IMR-90 (cell line): ENCODE results near the gene ID1. TPM values are rescaled to one million over a fixed set of nuclear protein-coding genes. Genes with fewer than 3 reads are reported as not detected.
A peak's percentile ranks its signal among the peaks of the same experiment; 100 is the strongest.

Source experiments
- ATAC-seq: fragments of 200-7000 bp; cut with Tn5 transposase; 2 replicates; pipeline ENCODE4 v1.9.1; 2020; ENCODE audit warnings: low read depth, mild to moderate bottlenecking, moderate library complexity
- BruUV-seq: library from RNA; stranded (reverse); fragments of 400-500 nt; replicated peaks from 2 replicates; lab custom pipeline; 2021; lab: Mats Ljungman, UMichigan
- CTCF ChIA-PET: fragments of 300-600 bp; formaldehyde crosslinking; extraction: SDS; loops from one replicate; lab custom pipeline; 2021; ENCODE audit warnings: antibody characterized with exemption; lab: Yijun Ruan, JAX
- POLR2A ChIA-PET: fragments of 300-600 bp; sonication (Branson Sonifier 250); formaldehyde crosslinking; loops from one replicate; lab custom pipeline; 2022; ENCODE audit warnings: antibody characterized with exemption; ENCODE audit not compliant: unreplicated experiment; lab: Charles Lee
- DNase-seq: peaks from one replicate; pipeline ENCODE4 v3.0.0; 2013
- H2AFZ ChIP-seq: replicated peaks from 2 replicates; pipeline ENCODE3; 2013; ENCODE audit warnings: low read length, mild to moderate bottlenecking; ENCODE audit not compliant: poor library complexity
- H2AK5ac ChIP-seq: 2 replicates; pipeline ENCODE4 v1.6.1; 2013; ENCODE audit warnings: low read depth, low read length, inconsistent platforms
- H2AK9ac ChIP-seq: replicated peaks from 2 replicates; pipeline ENCODE3; 2013; ENCODE audit warnings: mild to moderate bottlenecking, low read depth, low read length, moderate library complexity; ENCODE audit not compliant: poor library complexity
- H2BK120ac ChIP-seq: 2 replicates; pipeline ENCODE4 v1.6.1; 2013; ENCODE audit warnings: low read depth, low read length, inconsistent platforms
- H2BK15ac ChIP-seq: 3 replicates; pipeline ENCODE4 v1.6.1; 2013; ENCODE audit warnings: low read depth, low read length, inconsistent platforms
- H2BK20ac ChIP-seq: 2 replicates; pipeline ENCODE4 v1.6.1; 2013; ENCODE audit warnings: low read depth, mild to moderate bottlenecking, inconsistent platforms, low read length, moderate library complexity
- H2BK5ac ChIP-seq: 2 replicates; pipeline ENCODE4 v1.6.1; 2013; ENCODE audit warnings: mild to moderate bottlenecking, low read depth, low read length, inconsistent platforms; ENCODE audit not compliant: poor library complexity, severe bottlenecking
- H3K14ac ChIP-seq: replicated peaks from 2 replicates; pipeline ENCODE4 v1.6.1; 2013; ENCODE audit warnings: low read depth, low read length, inconsistent platforms
- H3K18ac ChIP-seq: 2 replicates; pipeline ENCODE4 v1.6.1; 2013; ENCODE audit warnings: low read depth, low read length, control low read depth
- H3K23ac ChIP-seq: 2 replicates; pipeline ENCODE4 v1.6.1; 2013; ENCODE audit warnings: low read depth, low read length, inconsistent platforms
- H3K27ac ChIP-seq: 2 replicates; pipeline ENCODE4 v1.5.1; 2013; ENCODE audit warnings: mild to moderate bottlenecking, control low read depth, low read length; ENCODE audit not compliant: insufficient read depth
- H3K27me3 ChIP-seq: 2 replicates; pipeline ENCODE4 v1.6.1; 2013; ENCODE audit warnings: low read length; ENCODE audit not compliant: control insufficient read depth, insufficient read depth
- H3K36me3 ChIP-seq: 2 replicates; pipeline ENCODE4 v1.6.1; 2013; ENCODE audit warnings: low read length, mixed read lengths; ENCODE audit not compliant: control insufficient read depth, insufficient read depth
- H3K4ac ChIP-seq: 2 replicates; pipeline ENCODE4 v1.6.1; 2013; ENCODE audit warnings: low read depth, low read length, inconsistent platforms
- H3K4me1 ChIP-seq: 2 replicates; pipeline ENCODE4 v1.6.1; 2013; ENCODE audit warnings: low read length, mixed read lengths; ENCODE audit not compliant: control insufficient read depth, insufficient read depth
- H3K4me2 ChIP-seq: 2 replicates; pipeline ENCODE4 v1.6.1; 2013; ENCODE audit warnings: low read depth, mild to moderate bottlenecking, control low read depth, low read length, moderate library complexity
- H3K4me3 ChIP-seq: 2 replicates; pipeline ENCODE4 v1.5.1; 2013; ENCODE audit warnings: low read depth, mild to moderate bottlenecking, control low read depth, low read length, moderate library complexity; ENCODE audit not compliant: insufficient read depth
- H3K56ac ChIP-seq: 2 replicates; pipeline ENCODE4 v1.6.1; 2013; ENCODE audit warnings: low read length, inconsistent platforms; ENCODE audit not compliant: insufficient read depth; ENCODE audit errors: extremely low read depth
- H3K79me1 ChIP-seq, 2 experiments: 2 replicates each; pipeline ENCODE4 v1.6.1; 2013; ENCODE audit warnings: low read length in 2 of 2, inconsistent platforms in 1 of 2, low read depth in 1 of 2
- H3K9ac ChIP-seq: 2 replicates; pipeline ENCODE4 v1.6.1; 2013; ENCODE audit warnings: low read depth, low read length, control low read depth
- H3K9me1 ChIP-seq: 2 replicates; pipeline ENCODE4 v1.6.1; 2013; ENCODE audit warnings: low read length, inconsistent platforms; ENCODE audit not compliant: insufficient read depth
- H3K9me3 ChIP-seq: 2 replicates; pipeline ENCODE4 v1.6.1; 2013; ENCODE audit warnings: low read length; ENCODE audit not compliant: control insufficient read depth, insufficient read depth
- H4K20me1 ChIP-seq: 2 replicates; pipeline ENCODE4 v1.6.1; 2013; ENCODE audit warnings: low read length, inconsistent platforms; ENCODE audit not compliant: insufficient read depth
- H4K5ac ChIP-seq: 2 replicates; pipeline ENCODE4 v1.6.1; 2013; ENCODE audit warnings: mild to moderate bottlenecking, low read depth, low read length, control low read depth
- H4K8ac ChIP-seq, 2 experiments: 2 replicates each; pipeline ENCODE4 v1.6.1; 2013; ENCODE audit warnings: low read depth in 2 of 2, low read length in 2 of 2, control low read depth in 1 of 2, inconsistent platforms in 1 of 2
- H4K91ac ChIP-seq: 2 replicates; pipeline ENCODE4 v1.6.1; 2013; ENCODE audit warnings: low read depth, low read length, inconsistent platforms; ENCODE audit not compliant: insufficient read depth
- BHLHE40 ChIP-seq: fragments of 150-350 bp; IDR thresholded peaks from 2 replicates; pipeline ENCODE4 v1.6.1; 2016; ENCODE audit warnings: mild to moderate bottlenecking, low read depth, low read length
- CEBPB ChIP-seq: IDR thresholded peaks from 2 replicates; pipeline ENCODE4 v1.6.1; 2012; ENCODE audit warnings: low read depth, low read length, improper control_type of control experiment
- CHD1 ChIP-seq: IDR thresholded peaks from 2 replicates; pipeline ENCODE4 v1.6.1; 2012; ENCODE audit warnings: low read depth, low read length, improper control_type of control experiment
- FOS ChIP-seq: fragments of 150-350 bp; IDR thresholded peaks from 2 replicates; pipeline ENCODE4 v1.6.1; 2016; ENCODE audit warnings: low read depth, low read length
- MAFK ChIP-seq: IDR thresholded peaks from 2 replicates; pipeline ENCODE4 v1.6.1; 2012; ENCODE audit warnings: low read depth, low read length, improper control_type of control experiment
- MAZ ChIP-seq: IDR thresholded peaks from 2 replicates; pipeline ENCODE4 v1.6.1; 2012; ENCODE audit warnings: low read depth, mild to moderate bottlenecking, low read length, improper control_type of control experiment, moderate library complexity, borderline replicate concordance
- MXI1 ChIP-seq: IDR thresholded peaks from 2 replicates; pipeline ENCODE4 v1.6.1; 2012; ENCODE audit warnings: low read depth, mild to moderate bottlenecking, low read length, moderate library complexity, borderline replicate concordance
- NFE2L2 ChIP-seq: fragments of 150-350 bp; IDR thresholded peaks from 2 replicates; pipeline ENCODE4 v1.6.1; 2016; ENCODE audit warnings: low read depth, mild to moderate bottlenecking, low read length
- POLR2A ChIP-seq: IDR thresholded peaks from 2 replicates; pipeline ENCODE4 v1.6.1; 2012; ENCODE audit warnings: mild to moderate bottlenecking, low read depth, low read length
- RAD21 ChIP-seq: IDR thresholded peaks from 2 replicates; pipeline ENCODE4 v1.6.1; 2012; ENCODE audit warnings: low read length, improper control_type of control experiment
- RCOR1 ChIP-seq: IDR thresholded peaks from 2 replicates; pipeline ENCODE4 v1.6.1; 2012; ENCODE audit warnings: mild to moderate bottlenecking, low read length, improper control_type of control experiment; ENCODE audit not compliant: insufficient replicate concordance
- RFX5 ChIP-seq: IDR thresholded peaks from 2 replicates; pipeline ENCODE4 v1.8.0; 2012; ENCODE audit warnings: low read depth, mild to moderate bottlenecking, low read length, moderate library complexity
- SMC3 ChIP-seq: fragments of 150-350 bp; IDR thresholded peaks from 2 replicates; pipeline ENCODE4 v1.6.1; 2016; ENCODE audit warnings: low read depth, mild to moderate bottlenecking, antibody characterized with exemption, low read length, moderate library complexity
- WGBS, 2 experiments: methylation state at CpG; one replicate each; pipeline versions ENCODE4 v1.1.5 to v1.1.7; 2013; ENCODE audit warnings: missing lambda C conversion rate in 2 of 2; ENCODE audit not compliant: insufficient read length in 1 of 2; ENCODE audit errors: extremely low coverage in 2 of 2; 5-methylcytosine and 5-hydroxymethylcytosine counted together
- dilution Hi-C: fragments of 300-500 bp; cut with HindIII; formaldehyde crosslinking; loops from one replicate; pipeline ENCODE4 v1.14.3; 2018; ENCODE audit warnings: low sequenced_read_pairs; ENCODE audit not compliant: unreplicated experiment
- in situ Hi-C: fragments of 300-500 bp; cut with MboI; formaldehyde crosslinking; loops from 3 replicates; pipeline ENCODE4 v1.14.3; 2019; ENCODE audit warnings: low sequenced_read_pairs, inconsistent platforms, mixed read lengths
- intact Hi-C: fragments of 100-400 bp; cut with micrococcal nuclease; formaldehyde crosslinking; loops from 2 replicates; pipeline ENCODE4 v1.10.0; 2022
- polyA plus RNA-seq, 3 experiments: library from polyadenylated mRNA; depleted of rRNA; stranded (reverse); fragments of >200 nt; gene quantifications; 2 replicates each; pipeline ENCODE4 v1.2.3, GENCODE V29; 2012; ENCODE audit warnings: low replicate concordance in 1 of 3
- total RNA-seq: library from RNA; depleted of rRNA; stranded (reverse); fragments of >200 nt; gene quantifications from 2 replicates; pipeline ENCODE4 v1.2.3, GENCODE V29; 2012
- TF ChIP-seq, protein P1 (sequence below): fragments of 150-350 bp; IDR thresholded peaks from 2 replicates; pipeline ENCODE4 v1.6.1; 2017; ENCODE audit warnings: mild to moderate bottlenecking, antibody characterized with exemption, low read length, low read depth
- TF ChIP-seq, protein P2 (sequence below): fragments of 150-350 bp; IDR thresholded peaks from 2 replicates; pipeline ENCODE4 v1.6.1; 2016; ENCODE audit warnings: low read depth, mild to moderate bottlenecking, low read length, moderate library complexity, borderline replicate concordance
- TF ChIP-seq, protein P3 (sequence below): conservative IDR thresholded peaks from 2 replicates; pipeline ENCODE4 v1.5.1; 2012; ENCODE audit warnings: mild to moderate bottlenecking, low read depth, low read length, improper control_type of control experiment

Gene ID1
- total and polyA plus RNA-seq, 2 of the 4 experiments (the other 2 are of a cell fraction) = 148 to 174 TPM

- Histone ChIP-seq H3K9me3 (no peaks in the 10 kb centered on the region), H3K56ac (peak overlapping the region; percentile 1; the same call in 1 of the 2 replicates), H3K27me3 (no peaks in the 10 kb centered on the region), H4K20me1 (no peaks in the 10 kb centered on the region), H2BK5ac (no peak overlapping the region), H2BK120ac (no peak overlapping the region), H4K91ac (no peak overlapping the region; the same call in 1 of the 2 replicates), H3K4me2 (no peak overlapping the region), H3K4me1 (peaks cover 8% of the 10 kb centered on the region), H3K27ac (no peak overlapping the region), H3K9ac (no peak overlapping the region), H3K18ac (no peak overlapping the region), H2AK5ac (peak overlapping the region; percentile 58; the same call in 1 of the 2 replicates), H3K4me3 (no peak overlapping the region), H3K79me1 (peaks cover 3 to 12% of the 10 kb centered on the region in 2 experiments; a peak in 3 of 4 replicates), H3K4ac (peak overlapping the region; percentile 4; the same call in 1 of the 2 replicates), H3K14ac (no peak overlapping the region), H2AK9ac (no peak overlapping the region), H2AFZ (no peak overlapping the region), H2BK15ac (no peak overlapping the region), H3K36me3 (no peaks in the 10 kb centered on the region), H4K5ac (no peak overlapping the region), H2BK20ac (no peak overlapping the region), H3K23ac (no peak overlapping the region), H4K8ac (no peak overlapping the region), H3K9me1 (peaks cover 8% of the 10 kb centered on the region; the same call in 1 of the 2 replicates)
- DNase-seq (no peak), ATAC-seq (no peak)
- CTCF ChIA-PET = interaction anchor here (1.1 kb wide), 1 partner anchor 36 kb away, joined by 3 read pairs; no protein-coding TSS in a partner anchor
- intact Hi-C loops (no loop called here), in situ Hi-C loops (no loop called here), dilution Hi-C loops (no loop called here)
- POLR2A ChIA-PET = interaction anchor here (0.6 kb wide), 1 partner anchor 177 kb away, joined by 3 read pairs; no protein-coding TSS in a partner anchor
- BruUV-seq = no TSS peak
- WGBS, 2 experiments = 96% methylated on average over 5 of the region's 9 CpGs; no CpG with 5 or more reads in 1 of the 2 experiments
- TF ChIP-seq BHLHE40 (no peak), NFE2L2 (no peak), MAFK (no peak), SMC3 (no peak), RFX5 (no peak), MXI1 (no peak), CHD1 (no peak), FOS (no peak), POLR2A (no peak), RAD21 (no peak), MAZ (no peak), CEBPB (no peak), RCOR1 (no peak)
- TF ChIP-seq, protein P1, sequence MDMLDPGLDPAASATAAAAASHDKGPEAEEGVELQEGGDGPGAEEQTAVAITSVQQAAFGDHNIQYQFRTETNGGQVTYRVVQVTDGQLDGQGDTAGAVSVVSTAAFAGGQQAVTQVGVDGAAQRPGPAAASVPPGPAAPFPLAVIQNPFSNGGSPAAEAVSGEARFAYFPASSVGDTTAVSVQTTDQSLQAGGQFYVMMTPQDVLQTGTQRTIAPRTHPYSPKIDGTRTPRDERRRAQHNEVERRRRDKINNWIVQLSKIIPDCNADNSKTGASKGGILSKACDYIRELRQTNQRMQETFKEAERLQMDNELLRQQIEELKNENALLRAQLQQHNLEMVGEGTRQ = no peak
- TF ChIP-seq, protein P2, sequence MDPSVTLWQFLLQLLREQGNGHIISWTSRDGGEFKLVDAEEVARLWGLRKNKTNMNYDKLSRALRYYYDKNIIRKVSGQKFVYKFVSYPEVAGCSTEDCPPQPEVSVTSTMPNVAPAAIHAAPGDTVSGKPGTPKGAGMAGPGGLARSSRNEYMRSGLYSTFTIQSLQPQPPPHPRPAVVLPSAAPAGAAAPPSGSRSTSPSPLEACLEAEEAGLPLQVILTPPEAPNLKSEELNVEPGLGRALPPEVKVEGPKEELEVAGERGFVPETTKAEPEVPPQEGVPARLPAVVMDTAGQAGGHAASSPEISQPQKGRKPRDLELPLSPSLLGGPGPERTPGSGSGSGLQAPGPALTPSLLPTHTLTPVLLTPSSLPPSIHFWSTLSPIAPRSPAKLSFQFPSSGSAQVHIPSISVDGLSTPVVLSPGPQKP = no peak
- TF ChIP-seq, protein P3, sequence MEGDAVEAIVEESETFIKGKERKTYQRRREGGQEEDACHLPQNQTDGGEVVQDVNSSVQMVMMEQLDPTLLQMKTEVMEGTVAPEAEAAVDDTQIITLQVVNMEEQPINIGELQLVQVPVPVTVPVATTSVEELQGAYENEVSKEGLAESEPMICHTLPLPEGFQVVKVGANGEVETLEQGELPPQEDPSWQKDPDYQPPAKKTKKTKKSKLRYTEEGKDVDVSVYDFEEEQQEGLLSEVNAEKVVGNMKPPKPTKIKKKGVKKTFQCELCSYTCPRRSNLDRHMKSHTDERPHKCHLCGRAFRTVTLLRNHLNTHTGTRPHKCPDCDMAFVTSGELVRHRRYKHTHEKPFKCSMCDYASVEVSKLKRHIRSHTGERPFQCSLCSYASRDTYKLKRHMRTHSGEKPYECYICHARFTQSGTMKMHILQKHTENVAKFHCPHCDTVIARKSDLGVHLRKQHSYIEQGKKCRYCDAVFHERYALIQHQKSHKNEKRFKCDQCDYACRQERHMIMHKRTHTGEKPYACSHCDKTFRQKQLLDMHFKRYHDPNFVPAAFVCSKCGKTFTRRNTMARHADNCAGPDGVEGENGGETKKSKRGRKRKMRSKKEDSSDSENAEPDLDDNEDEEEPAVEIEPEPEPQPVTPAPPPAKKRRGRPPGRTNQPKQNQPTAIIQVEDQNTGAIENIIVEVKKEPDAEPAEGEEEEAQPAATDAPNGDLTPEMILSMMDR = no peak
These were observed 27.9 kb upstream of the ID1 start for GRCh38 chr20:31577194-31577593.
